DOHH2 (cell line): ENCODE measurements around the gene ARID1B.

Source experiments
- H3F3A ChIP-seq: fragments of 200-600 bp; sonication (generic), shearing (Covaris generic); 2 replicates; pipeline ENCODE4 v1.6.0; 2016; ENCODE audit warnings: antibody characterized with exemption, mild to moderate bottlenecking; ENCODE audit not compliant: control insufficient read depth, insufficient read depth
- H3K27ac ChIP-seq: fragments of 200-600 bp; sonication (generic); 2 replicates; pipeline ENCODE4 v1.5.1; 2014; ENCODE audit warnings: low read depth, mild to moderate bottlenecking, low read length, moderate library complexity
- H3K27me3 ChIP-seq: fragments of 200-600 bp; sonication (generic); 2 replicates; pipeline ENCODE4 v1.6.1; 2014; ENCODE audit warnings: mild to moderate bottlenecking, low read length, mixed read lengths; ENCODE audit not compliant: control insufficient read depth
- H3K36me3 ChIP-seq: fragments of 200-600 bp; sonication (generic); 2 replicates; pipeline ENCODE4 v1.6.1; 2014; ENCODE audit warnings: mild to moderate bottlenecking, low read length, moderate library complexity, mixed read lengths; ENCODE audit not compliant: control insufficient read depth
- H3K4me1 ChIP-seq: fragments of 200-600 bp; sonication (generic); 2 replicates; pipeline ENCODE4 v1.6.1; 2014; ENCODE audit warnings: mild to moderate bottlenecking, low read length, mixed read lengths; ENCODE audit not compliant: control insufficient read depth
- H3K4me2 ChIP-seq: fragments of 200-600 bp; sonication (generic); 2 replicates; pipeline ENCODE4 v1.6.0; 2014; ENCODE audit warnings: mild to moderate bottlenecking, low read length, moderate library complexity
- H3K4me3 ChIP-seq: fragments of 200-600 bp; sonication (generic); 2 replicates; pipeline ENCODE4 v1.5.1; 2014; ENCODE audit warnings: mild to moderate bottlenecking, low read length, mixed read lengths
- H3K79me2 ChIP-seq: fragments of 200-600 bp; sonication (generic); 2 replicates; pipeline ENCODE4 v1.6.1; 2014; ENCODE audit warnings: mild to moderate bottlenecking, low read length, mixed read lengths; ENCODE audit not compliant: control insufficient read depth
- H3K9me2 ChIP-seq: fragments of 200-600 bp; sonication (generic); replicated peaks from 2 replicates; pipeline ENCODE4 v1.6.1; 2014; ENCODE audit warnings: mild to moderate bottlenecking, low read length, mixed read lengths; ENCODE audit not compliant: control insufficient read depth
- H3K9me3 ChIP-seq: fragments of 200-600 bp; sonication (generic); 2 replicates; pipeline ENCODE4 v1.6.1; 2014; ENCODE audit warnings: antibody characterized with exemption, low read length, mixed read lengths; ENCODE audit not compliant: control insufficient read depth, insufficient read depth
- H4K20me1 ChIP-seq: fragments of 200-600 bp; sonication (generic); 2 replicates; pipeline ENCODE4 v1.6.0; 2014; ENCODE audit warnings: low read depth, mild to moderate bottlenecking, antibody characterized with exemption, low read length, moderate library complexity; ENCODE audit not compliant: control insufficient read depth, insufficient read depth
- CTCF ChIP-seq: fragments of 200-600 bp; sonication (generic); IDR thresholded peaks from one replicate; pipeline ENCODE4 v1.5.1; 2014; ENCODE audit warnings: antibody characterized with exemption, mild to moderate bottlenecking, low read depth, low read length; ENCODE audit not compliant: poor library complexity, severe bottlenecking
- EZH2phosphoT487 ChIP-seq: fragments of 200-600 bp; sonication (generic); IDR thresholded peaks from 2 replicates; pipeline ENCODE4 v1.6.1; 2017; ENCODE audit warnings: borderline replicate concordance, mild to moderate bottlenecking, antibody characterized with exemption, low read length, moderate library complexity, mixed read lengths

Gene ARID1B

DNA sequence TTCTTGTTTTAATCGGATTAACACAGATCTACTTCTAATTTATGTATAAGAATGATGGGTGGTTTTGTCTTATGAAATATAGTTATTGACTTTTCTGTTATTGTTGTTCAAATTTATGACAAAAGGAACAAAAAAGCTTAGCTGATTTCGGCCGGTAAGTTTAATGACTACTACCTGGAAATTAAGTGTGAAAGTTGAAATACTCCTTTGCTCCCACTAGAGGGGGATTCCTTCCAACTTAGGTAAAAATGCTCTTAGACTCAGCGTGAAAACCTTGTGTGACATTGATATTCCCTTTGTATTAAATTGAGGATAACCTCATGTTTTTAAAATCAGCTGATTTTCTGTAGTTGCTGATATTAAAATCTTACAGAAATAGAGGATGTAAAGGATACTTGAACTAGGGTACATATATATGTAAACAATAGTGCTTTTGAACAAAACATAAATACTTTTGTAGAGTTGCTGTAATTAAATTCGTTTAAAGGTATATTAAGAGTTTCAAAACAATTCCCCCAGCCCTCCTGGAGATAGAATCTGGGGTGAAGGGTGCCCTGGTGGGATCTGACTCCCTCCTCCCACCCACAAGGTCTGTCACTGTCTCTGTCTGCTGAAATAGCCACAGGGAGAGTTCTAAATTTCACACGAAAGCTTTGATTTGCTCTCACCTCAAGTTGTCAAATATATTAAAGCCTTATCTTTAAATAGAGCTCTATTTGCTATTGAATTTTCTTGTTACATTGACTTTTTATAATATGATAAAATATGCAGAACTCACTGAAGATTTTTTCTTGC, 257.5 kb downstream of the ARID1B start:
- no peak for TF ChIP-seq EZH2phosphoT487
- peak; percentile 70 for TF ChIP-seq CTCF
- Histone ChIP-seq H3K4me2 (peak overlapping the region; percentile 75), H3F3A (peaks cover 12% of the 10 kb centered on the region; the same call in 1 of the 2 replicates), H3K27me3 (no peaks in the 10 kb centered on the region), H3K36me3 (peaks cover 14% of the 10 kb centered on the region), H3K9me3 (no peaks in the 10 kb centered on the region), H4K20me1 (peaks cover 16% of the 10 kb centered on the region), H3K9me2 (no peaks in the 10 kb centered on the region), H3K27ac (no peak overlapping the region), H3K4me3 (peak overlapping the region; percentile 14), H3K79me2 (peaks cover 75% of the 10 kb centered on the region), H3K4me1 (peaks cover 33% of the 10 kb centered on the region)

GRCh38 chr6:157035546-157035945, 258.4 kb downstream of the ARID1B start:
- Histone ChIP-seq H4K20me1 (peaks cover 13% of the 10 kb centered on the region), H3K79me2 (peaks cover 66% of the 10 kb centered on the region), H3F3A (peaks cover 9% of the 10 kb centered on the region; the same call in 1 of the 2 replicates), H3K4me3 (no peak overlapping the region), H3K27ac (no peak overlapping the region), H3K27me3 (no peaks in the 10 kb centered on the region), H3K4me2 (no peak overlapping the region), H3K9me2 (no peaks in the 10 kb centered on the region), H3K36me3 (peaks cover 14% of the 10 kb centered on the region), H3K4me1 (peaks cover 33% of the 10 kb centered on the region), H3K9me3 (no peaks in the 10 kb centered on the region)
- TF ChIP-seq EZH2phosphoT487 (no peak), CTCF (no peak)

DNA sequence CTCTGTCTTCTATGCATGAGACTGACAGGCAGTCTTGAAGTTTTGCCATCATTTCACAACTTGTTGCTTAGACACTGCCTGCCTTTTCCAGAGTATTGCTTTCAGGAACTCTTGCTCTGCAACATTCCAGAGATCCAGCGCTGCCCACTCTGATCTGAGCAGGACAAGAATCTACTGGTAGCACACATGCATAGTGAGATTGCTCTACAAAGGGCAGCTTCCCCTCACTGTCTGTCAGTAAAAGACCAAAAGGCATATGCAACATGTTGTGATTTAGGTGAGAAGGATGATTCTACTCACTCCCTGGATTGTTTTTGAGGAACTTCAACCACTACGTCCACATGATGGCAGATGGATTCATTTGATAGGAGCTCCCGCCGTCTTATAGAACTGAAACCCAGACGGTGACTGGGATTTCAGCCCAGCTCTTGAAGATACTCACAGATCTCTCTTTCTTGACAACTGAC, 259.1 kb downstream of the ARID1B start:
- H3K79me2 ChIP-seq, result peaks cover 59% of the 10 kb centered on the region
- no peaks in the 10 kb centered on the region for H3K9me2 ChIP-seq
- H3K4me2 ChIP-seq, result no peak overlapping the region
- H3K27ac ChIP-seq, result no peak overlapping the region
- TF ChIP-seq EZH2phosphoT487 (no peak), CTCF (no peak)
- no peak overlapping the region for H3K4me3 ChIP-seq
- peaks cover 13% of the 10 kb centered on the region for H4K20me1 ChIP-seq
- H3K27me3 ChIP-seq, result no peaks in the 10 kb centered on the region
- no peaks in the 10 kb centered on the region for H3K9me3 ChIP-seq
- H3K4me1 ChIP-seq, result peaks cover 33% of the 10 kb centered on the region
- H3F3A ChIP-seq, result peaks cover 9% of the 10 kb centered on the region; the same call in 1 of the 2 replicates
- H3K36me3 ChIP-seq, result peaks cover 14% of the 10 kb centered on the region
